Right renal pelvis (tissue), 4 donors: ENCODE measurements around the gene CEP63. TPM values are rescaled to one million over a fixed set of nuclear protein-coding genes. Genes with fewer than 3 reads are reported as not detected.

Experiments used
- DNase-seq, 4 donors: peaks; one replicate each; pipeline ENCODE4 v3.0.0-alpha.2; 2013; ENCODE audit warnings: low read depth in 4 of 4, low spot score in 3 of 4, missing footprints in 1 of 4
- polyA plus RNA-seq, 4 donors: library from polyadenylated mRNA; unstranded; fragments of 120-200 nt; gene quantifications; one replicate each; pipeline ENCODE4 v1.2.1, GENCODE V29; 2013; ENCODE audit not compliant: insufficient read length in 4 of 4

Gene CEP63
- 10 to 100 TPM; 30.3 to 37.7 (median 37.2) TPM for polyA plus RNA-seq

DNA sequence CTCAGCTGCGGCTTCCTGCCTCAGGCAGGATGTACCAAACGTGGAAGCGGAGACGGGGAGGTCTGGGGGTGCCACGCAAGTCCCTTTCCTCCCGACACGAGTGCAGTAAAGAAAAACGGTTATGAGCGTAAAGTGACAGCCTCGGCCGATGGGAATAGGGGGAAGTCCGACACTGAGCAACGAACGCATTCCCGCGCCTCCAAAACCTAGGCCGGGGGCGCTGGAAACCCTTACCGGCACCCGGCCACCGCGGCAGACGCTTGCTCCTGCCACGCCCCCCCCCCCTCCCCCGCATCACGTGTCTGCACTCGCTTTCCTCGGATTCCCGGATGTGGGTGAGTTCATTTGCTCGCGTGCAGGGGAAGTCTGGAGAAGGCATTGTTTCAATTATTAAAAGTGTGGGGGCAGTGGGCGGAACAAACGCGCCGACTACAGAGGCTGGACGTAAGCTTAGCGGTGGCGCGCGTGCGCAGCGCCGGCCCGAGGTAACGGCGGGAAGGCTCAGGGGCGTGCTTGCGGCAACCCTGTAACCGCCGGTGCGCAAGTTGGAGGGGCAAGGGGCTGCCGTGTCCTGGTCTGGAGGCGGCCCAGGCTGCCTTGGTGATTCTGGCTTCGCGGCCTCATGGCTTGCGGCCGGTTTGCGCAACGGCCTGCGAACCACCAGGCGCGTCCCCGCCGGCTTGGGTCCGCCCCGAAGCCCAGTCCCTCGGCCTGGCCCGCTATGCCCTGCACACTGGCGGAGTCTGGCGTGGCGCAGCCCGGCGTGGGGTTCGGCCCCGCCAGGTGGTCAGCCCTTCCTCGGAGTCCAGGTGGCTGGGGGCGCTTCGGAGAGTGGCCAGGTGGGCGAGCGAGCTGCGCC, at the start of gene CEP63, which contains the start of gene ANAPC13:
TSS of gene CEP63 (plus strand) at position 340 of the 859 bp plus-strand sequence. CDS start 9,264 bp downstream, outside the sequence.
TSS of gene ANAPC13 (minus strand) at position 268 of the 859 bp plus-strand sequence. CDS start 3,081 bp downstream, outside the sequence.
- peak; percentile 96 to 99 (median 98) for DNase-seq

DNA sequence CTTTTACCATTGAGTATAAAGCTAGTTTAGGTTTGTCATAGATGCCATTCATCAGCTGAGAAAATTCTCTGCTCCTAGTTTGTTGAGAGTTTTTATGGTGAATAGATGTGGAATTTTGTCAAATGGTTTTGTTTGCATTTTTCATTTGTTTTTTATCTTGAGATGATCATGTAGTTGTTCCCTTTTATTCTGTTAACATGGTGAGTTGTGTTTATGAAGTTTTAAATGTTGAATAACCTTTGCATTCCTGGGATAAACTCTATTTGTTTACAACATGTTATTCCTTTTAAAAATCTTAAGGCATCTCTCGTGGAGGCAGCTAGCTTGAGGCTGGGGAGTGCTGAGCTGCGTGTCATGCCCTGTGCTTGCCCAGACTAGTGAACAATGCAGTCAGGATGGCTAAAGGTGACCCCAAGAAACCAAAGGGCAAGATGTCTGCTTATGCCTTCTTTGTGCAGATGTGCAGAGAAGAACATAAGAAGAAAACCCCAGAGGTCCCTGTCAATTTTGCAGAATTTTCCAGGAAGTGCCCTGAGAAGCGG, 48.6 kb upstream of the CEP63 start:
- no peak for DNase-seq

DNA sequence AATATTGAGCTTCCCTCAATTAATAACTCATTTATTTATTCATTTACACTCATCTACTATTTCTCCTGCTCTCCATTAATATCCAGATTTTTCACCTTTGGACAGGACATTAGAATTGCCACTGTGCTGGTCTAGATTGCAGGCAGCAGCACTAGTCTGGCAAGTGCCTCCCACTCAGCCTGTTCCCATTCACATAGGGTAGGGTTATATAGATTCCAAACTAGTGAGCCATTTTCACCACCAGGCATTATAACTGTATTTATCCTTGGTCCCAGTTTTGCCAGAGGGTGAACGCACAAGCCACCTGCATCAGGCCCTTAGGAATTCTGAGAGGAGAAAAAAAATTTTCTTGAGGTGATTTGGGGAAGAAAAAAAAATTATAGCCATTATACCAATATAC, 44.5 kb upstream of the CEP63 start:
- no peak for DNase-seq

DNA sequence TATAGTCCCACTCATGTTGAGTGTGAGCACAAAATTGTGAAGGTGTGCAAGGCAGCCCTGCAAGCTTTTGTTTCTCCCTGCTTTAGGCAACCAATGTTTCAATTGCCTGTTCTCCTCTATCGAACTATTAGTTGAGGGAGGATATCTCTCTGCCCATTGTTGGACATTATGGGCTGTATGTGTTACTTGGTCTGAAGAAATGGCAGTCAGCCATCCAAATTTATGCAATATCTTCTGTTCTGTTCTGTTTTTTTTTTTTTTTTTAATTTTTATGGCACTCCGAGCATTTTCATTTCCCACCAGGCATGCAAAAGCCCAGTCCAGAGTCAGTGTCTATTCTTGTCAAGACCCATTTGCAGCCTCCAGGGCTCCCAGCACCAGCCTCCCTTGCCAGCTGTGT, 44.0 kb upstream of the CEP63 start:
- DNase-seq: no peak

DNA sequence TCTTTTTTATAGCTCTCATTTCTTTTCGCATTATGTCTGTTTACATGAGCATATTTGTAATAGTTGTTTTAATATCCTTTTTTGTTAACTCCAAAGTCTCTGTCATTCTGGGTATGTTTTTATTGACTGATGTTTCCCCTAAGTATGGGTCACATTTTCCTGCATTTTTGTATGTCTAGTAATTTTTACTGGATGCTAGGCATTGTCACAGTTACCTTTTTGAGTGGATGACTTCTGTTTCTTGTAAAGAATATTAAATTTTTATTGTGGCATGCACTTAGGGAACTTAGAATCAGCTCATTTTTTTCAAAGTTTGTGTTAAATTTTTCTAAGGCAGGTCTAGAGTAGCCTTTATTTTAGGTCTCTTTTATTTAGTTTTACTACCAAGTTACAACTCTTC, 40.8 kb upstream of the CEP63 start:
- no peak for DNase-seq

DNA sequence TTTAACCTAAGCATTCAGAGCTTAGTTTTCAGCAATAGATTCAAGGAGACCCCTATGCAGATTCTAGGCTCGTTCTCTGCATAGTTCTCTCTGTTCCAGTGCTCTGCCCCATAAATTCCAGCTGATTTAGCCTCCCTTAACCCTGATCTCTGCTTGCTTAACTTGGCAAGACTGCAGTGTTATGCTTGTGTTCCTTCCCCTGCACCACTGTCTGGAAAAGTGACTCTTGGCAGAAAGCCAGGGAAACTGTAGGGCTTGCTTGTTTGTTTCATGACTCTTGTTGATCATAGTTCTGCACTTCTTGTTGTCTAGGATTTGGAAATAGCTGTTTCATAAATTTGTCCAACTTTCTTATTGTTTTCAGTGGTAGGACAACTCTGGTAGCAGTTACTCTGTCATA, 40.2 kb upstream of the CEP63 start:
- peak in 3 of 4 donors; percentile 47 to 70 (median 63) for DNase-seq

DNA sequence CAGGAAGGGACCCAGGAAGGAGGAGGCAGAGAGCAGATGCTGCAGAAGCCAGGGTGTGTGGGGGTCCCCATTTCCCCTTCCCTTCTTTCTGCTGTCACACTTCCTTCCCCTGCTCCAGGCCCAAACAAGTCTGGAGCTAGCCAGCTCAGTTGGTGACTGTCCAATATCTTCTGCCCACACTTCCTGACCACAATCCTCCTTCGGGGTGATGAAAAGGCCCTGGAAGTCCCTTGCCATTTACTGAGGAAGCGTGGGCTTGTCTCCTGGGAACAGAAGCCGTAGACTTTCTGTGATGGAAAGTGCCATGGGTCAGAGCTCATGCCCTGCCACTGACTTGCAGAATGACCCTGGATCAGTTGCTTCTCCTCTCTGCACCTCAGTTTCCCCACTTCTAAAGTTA, 39.1 kb upstream of the CEP63 start:
- no peak for DNase-seq

DNA sequence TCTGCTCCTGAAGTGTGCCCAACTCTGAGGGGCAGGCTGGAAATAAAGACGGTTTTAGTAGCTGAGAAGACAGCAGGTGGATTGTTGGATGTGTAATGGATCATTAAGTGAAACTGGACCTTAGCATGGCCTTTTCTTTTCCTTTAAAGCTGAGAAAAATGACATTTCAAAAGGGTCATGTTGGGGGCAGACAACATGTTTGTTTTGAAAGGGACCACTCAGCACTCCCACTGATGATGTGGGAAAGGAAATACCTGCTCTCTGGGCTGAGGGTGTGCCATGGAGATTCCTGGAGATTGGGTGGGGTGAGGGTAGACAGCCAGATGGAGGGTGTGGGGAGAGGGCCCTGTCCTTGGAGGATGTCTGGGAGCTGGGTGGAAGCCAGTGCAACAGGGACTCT, 38.5 kb upstream of the CEP63 start:
- no peak for DNase-seq

DNA sequence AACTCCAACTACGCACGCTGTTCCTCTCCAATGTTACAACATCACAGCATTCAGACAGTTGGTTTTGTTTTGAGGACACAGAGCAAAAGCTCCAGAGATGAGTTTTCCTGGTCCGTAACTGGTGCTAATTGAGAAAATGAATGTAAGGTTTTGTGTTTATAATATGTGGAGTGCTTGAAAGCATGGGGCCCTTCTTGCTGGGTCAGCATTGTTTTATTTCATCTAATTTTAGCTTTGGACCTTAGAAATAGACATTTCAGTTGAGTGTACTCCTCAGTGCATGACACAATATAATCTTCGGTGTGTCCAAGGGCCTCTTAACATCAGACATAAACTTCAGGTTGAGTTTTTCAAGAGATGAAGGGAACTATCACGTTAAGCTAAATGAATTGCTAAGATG, 37.2 kb upstream of the CEP63 start:
- no peak for DNase-seq

DNA sequence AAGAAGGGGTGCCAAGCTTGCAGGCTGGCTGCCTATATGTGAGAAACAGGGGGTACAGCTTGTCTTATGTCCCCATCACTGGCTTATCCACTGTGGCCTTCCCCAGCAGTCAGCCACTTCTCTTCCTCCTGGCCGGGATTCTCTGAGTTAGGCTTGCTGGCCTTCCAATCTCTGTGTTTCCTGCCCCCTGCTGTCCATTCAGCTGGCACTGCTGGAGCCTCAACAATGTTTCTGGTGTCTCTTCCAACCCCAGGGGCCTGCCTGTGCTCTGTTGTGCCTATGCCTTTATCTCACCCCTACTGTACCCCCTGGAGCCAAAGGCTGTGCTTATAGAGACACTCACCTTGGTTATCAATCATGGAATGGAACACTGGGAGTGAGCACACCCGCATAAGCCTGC, 36.6 kb upstream of the CEP63 start:
- no peak for DNase-seq

DNA sequence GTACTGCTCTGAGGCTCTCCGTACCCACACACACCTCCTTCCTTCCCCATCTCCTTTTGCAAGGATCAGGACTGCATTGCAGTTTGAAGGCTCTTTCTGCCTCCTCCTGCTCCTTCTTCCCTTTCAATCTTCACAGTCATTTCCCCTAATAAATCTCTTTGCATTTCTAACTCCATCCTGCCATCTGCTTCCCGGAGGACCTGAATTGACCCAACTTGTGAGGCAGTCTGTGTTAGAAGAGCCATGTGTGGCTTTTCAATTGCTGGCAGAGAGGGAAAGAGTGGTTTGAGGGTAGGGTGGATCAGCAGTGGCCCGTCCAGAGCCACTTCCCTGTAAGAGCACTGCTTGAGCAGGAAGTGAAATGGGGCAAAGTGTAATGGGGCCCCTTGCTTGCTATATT, 35.9 kb upstream of the CEP63 start:
- no peak for DNase-seq

DNA sequence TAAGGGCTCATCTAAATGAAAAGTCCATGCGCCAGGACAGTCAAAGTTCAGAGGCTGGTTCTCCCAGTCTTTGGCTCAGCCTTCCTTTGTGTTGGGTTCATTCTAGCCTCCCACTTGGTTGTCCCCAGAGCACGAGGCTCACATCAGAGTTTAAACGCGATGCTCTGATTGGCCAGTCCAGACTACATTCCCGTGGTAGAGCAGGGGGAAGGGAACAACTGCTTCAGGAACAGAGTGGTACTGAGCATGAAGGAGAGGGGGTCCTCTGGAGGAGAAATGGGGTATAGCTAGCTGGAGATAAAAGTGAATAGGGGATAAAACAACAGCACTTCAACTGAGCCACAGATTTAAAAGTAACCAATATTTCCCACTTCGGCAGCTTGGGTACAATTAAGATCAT, 32.2 kb upstream of the CEP63 start:
- DNase-seq: no peak

DNA sequence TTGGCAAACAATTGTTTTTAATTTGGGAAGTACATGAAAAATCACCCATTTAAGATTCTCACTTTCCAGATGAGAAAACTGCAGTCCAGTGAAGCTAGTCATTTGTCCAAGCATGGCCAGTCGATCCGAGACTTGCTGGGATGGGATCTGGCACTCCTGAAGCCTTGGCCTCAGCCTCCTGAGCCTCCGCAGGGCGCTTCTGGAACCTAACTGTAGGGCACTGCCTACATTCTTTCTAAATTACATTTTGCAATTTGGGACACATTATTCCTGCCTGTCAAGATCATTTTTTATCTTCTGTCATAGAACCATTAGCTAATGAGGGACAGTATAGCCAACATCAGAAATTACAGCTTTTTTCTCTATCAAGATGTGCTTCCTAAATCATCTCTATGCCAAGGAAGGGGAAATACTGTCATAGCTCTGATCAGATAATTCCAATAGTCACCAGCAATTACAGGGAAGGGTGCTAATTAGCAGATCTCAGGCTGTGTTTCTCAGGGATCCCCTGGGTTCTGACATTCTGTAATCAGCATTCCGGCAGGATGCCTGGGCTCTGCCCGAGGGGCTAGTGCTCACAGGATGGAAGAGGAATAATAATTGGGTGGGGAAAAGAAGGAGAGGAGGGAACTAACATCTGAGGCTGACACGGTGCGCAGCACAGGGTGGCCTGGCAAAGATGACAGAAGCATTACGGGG, 28.3 kb upstream of the CEP63 start:
- DNase-seq: no peak

DNA sequence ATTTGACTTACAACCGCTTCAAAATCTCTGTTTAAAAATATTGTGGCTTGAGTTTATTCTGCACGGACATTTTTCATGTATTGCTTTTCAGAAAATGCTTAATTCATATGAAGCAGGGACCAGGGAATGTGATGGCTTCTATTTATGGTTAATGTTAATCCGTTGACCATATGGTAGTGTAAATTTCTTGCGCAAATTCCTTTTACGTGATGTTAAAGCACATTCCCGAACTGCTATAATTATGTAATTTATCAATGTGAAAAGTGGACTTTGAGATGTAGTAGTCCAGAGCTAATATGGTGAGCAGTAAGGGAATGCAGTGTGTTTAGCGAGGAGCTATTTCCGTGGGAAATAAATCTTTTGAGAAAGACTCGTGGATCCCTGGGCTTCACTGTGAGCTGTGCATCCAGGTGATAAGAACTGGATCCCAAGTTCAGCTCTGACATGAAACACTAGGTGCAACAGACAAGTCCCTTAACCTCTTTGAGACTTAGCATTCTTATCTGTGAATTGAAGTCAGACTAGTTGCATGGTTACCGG, 27.4 kb upstream of the CEP63 start:
- no peak for DNase-seq

DNA sequence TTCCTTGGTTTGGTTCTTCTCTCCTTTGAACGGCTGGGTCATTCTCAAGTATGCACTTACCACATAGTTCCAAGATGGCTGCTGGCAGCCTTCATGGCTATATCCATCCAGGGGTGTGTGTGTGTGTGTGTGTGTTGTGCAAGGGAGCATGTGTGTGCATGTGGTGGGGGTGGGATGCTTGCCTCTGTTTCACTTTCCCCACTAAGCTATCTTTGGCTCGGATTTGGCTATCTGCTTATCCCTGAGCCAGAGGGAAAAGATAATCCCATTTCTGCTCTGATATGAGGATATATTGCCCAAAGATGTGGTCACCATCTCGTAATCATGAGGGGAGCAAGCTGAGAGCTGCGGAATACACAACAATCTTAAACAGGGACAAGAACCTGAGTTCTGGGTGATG, 26.3 kb upstream of the CEP63 start:
- no peak for DNase-seq

DNA sequence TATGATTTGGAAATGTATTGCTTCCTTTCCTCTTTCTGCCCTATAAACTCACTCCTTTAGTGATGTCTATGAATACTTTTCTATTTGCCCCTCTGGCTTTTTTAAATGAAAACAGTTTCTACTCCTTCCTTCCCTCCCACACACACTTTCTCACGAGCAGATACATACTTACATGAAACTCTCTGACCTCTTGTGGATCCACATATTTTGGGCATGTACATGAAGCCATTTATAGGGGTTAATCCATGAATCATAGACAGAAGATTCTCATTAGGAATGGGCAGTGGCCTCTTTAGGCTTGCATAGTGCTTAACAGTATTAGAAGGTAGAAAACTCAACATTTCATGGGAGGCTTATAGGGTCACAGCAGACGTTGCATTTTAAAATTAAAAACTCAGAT, 24.9 kb upstream of the CEP63 start:
- no peak for DNase-seq

DNA sequence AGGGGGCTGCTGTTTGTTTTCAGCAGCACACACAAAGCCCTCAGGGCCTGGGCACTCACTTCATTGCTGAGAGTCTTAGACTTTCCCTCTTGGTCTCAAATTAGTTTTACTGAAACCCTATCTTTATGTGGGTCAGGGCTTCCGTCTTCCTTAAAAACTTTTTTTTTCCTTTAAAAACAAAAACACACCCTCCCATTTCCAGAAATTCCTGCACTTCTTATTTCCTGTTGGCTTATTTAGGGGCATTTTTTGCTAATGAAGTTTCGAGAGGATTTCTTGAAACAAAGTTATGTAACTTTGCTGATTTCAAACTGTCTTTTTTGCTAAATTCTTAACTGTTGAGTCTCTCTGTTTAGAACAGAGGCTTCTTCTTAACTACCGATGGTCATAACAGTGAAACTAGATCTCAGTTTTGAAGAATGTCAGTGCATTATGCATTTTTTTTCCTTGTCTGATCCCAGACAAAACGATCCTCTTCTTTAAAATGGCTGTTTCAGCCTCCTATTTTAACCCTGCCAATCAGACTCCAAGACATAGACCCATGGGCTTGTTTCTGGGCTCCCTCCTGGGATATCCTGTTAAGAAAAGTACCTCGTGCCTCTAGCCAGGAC, 23.4 kb upstream of the CEP63 start:
- DNase-seq: no peak

DNA sequence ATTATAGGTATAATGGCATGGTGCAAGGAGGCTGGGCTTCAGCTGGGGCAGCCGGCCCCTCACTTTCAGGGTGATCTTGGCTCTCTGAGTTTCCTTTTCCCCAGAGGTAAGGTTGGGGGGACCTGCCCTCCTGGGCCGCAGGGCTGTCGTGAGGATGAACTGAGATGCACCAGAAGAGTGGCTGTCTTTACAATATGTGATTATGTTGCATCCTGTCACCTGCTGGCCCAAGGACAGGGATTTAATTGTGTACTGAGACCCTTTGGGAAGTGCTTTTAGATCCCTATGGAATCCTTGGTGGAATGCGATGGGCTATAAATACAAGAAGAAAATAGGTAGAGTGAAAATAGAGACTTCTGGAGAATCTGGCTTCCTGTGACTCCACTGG, 22.2 kb upstream of the CEP63 start:
- DNase-seq: no peak

DNA sequence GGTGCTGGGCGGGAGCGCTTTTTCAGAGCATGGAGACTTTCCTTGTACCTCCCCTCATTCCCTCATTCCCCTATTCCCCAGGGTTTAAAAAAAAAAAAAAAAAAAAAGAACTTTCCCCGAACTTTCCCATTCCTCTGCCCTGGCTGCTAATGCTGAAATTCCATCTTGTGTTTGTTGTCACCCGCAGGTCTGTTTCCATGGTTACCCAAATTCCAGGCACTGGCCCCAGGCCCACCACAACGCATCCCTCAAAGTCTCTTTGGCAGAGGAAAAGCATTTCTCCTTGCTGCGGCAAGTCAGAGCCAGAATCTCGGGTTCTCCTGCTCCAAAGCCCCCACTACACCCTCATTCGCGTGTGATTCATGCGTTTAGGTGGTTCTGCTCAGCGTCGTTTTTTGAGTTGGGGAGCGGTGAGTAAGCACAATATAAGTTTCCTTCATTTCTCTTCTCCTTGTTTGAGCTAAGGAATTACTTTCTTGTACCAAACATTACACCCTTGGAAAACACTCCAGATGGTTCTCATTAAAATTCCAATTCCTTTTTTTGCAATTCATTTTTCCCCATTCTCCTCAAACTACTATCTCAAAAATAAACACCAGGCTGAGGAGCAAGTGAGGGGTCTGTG, 21.7 kb upstream of the CEP63 start:
- DNase-seq: peak in 3 of 4 donors; percentile 79 to 82 (median 81)

DNA sequence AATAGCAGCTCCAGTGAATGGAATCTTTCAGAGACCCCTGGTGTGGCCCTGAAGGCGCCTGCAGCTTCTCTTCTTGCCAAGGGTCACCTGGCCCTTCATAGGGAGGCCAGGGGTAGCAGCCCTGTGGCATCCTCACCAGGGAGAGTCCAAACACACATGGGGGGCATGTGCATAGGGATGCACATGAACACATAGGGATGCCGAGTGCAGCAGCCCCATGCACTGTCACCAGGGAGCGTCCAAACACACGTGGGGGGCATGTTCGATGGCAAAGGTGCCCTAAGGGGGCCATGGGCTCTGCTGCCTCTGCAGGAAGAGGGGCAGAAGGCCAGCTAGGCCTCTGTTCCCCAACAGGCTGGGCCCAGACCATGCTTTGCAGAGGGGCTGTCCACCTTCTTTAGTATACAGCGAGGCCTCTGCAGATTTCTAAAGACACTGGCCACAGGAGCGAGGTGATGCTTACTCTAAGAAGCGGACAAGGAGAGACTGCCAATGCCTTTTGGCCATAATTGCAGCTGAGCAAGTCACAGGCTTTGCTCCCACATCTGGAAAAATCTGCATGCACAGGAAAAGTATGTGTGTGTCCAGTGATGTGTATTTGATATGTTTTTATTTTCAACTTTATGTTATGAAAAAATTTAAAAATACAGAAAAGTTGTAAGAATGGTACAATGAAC, 21.0 kb upstream of the CEP63 start:
- DNase-seq: no peak
